Measurements from ENCODE around the gene SNED1. TPM values are rescaled to one million over a fixed set of nuclear protein-coding genes. Genes with fewer than 3 reads are reported as not detected.

Gene SNED1
- total and polyA plus RNA-seq, 2 experiments from 2014 or later = 1.5 to 2.8 TPM

- TF ChIP-seq, protein P1, sequence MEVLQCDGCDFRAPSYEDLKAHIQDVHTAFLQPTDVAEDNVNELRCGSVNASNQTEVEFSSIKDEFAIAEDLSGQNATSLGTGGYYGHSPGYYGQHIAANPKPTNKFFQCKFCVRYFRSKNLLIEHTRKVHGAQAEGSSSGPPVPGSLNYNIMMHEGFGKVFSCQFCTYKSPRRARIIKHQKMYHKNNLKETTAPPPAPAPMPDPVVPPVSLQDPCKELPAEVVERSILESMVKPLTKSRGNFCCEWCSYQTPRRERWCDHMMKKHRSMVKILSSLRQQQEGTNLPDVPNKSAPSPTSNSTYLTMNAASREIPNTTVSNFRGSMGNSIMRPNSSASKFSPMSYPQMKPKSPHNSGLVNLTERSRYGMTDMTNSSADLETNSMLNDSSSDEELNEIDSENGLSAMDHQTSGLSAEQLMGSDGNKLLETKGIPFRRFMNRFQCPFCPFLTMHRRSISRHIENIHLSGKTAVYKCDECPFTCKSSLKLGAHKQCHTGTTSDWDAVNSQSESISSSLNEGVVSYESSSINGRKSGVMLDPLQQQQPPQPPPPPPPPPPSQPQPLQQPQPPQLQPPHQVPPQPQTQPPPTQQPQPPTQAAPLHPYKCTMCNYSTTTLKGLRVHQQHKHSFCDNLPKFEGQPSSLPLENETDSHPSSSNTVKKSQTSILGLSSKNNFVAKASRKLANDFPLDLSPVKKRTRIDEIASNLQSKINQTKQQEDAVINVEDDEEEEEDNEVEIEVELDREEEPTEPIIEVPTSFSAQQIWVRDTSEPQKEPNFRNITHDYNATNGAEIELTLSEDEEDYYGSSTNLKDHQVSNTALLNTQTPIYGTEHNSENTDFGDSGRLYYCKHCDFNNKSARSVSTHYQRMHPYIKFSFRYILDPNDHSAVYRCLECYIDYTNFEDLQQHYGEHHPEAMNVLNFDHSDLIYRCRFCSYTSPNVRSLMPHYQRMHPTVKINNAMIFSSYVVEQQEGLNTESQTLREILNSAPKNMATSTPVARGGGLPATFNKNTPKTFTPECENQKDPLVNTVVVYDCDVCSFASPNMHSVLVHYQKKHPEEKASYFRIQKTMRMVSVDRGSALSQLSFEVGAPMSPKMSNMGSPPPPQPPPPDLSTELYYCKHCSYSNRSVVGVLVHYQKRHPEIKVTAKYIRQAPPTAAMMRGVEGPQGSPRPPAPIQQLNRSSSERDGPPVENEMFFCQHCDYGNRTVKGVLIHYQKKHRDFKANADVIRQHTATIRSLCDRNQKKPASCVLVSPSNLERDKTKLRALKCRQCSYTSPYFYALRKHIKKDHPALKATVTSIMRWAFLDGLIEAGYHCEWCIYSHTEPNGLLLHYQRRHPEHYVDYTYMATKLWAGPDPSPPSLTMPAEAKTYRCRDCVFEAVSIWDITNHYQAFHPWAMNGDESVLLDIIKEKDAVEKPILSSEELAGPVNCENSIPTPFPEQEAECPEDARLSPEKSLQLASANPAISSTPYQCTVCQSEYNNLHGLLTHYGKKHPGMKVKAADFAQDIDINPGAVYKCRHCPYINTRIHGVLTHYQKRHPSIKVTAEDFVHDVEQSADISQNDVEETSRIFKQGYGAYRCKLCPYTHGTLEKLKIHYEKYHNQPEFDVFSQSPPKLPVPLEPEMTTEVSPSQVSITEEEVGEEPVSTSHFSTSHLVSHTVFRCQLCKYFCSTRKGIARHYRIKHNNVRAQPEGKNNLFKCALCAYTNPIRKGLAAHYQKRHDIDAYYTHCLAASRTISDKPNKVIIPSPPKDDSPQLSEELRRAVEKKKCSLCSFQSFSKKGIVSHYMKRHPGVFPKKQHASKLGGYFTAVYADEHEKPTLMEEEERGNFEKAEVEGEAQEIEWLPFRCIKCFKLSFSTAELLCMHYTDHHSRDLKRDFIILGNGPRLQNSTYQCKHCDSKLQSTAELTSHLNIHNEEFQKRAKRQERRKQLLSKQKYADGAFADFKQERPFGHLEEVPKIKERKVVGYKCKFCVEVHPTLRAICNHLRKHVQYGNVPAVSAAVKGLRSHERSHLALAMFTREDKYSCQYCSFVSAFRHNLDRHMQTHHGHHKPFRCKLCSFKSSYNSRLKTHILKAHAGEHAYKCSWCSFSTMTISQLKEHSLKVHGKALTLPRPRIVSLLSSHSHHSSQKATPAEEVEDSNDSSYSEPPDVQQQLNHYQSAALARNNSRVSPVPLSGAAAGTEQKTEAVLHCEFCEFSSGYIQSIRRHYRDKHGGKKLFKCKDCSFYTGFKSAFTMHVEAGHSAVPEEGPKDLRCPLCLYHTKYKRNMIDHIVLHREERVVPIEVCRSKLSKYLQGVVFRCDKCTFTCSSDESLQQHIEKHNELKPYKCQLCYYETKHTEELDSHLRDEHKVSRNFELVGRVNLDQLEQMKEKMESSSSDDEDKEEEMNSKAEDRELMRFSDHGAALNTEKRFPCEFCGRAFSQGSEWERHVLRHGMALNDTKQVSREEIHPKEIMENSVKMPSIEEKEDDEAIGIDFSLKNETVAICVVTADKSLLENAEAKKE (CRISPR knock-in tag; IDR thresholded peaks at IDR 0.05) = no peak
- TF ChIP-seq EZH2phosphoT487 (IDR thresholded peaks at IDR 0.05; ENCODE audit: unreplicated experiment) = no peak
Observed at GRCh38 chr2:241135737-241136136, 137.3 kb downstream of the SNED1 start (continued).

DNA sequence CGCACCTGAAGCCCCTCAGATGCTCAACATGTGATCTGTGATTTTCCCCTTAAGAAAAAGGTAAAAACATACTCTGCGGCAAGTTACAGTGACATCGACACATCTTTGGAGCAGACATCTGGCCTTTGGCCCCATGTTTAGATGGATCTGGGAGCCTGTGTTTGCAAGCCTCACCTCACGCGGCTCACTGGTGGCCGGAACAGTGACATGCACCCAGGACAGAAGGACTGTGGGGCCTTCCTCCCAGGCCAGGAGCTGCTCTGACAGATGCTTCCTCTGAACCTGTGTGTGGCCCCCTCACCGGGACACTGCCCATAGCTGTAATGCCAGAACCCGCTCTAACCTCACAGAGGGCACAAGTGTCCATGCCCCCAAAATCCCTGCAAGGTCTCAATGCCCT lies 137.8 kb downstream of the SNED1 start:
- H3K4me2 ChIP-seq = no peak overlapping the region
- Mint-ChIP-seq H3K36me3 (ENCODE audit: low read depth) (peaks cover 57% of the 10 kb centered on the region), H3K9me3 (no peaks in the 10 kb centered on the region), H3K4me3 (no peak overlapping the region), H3K27ac (no peak overlapping the region), H3K27me3 (ENCODE audit: insufficient read depth, low read depth, poor library complexity) (no peaks in the 10 kb centered on the region), H3K4me1 (no peaks in the 10 kb centered on the region)
- no peaks in the 10 kb centered on the region for H3K79me2 ChIP-seq (replicated peaks; ENCODE audit: insufficient read depth)
- peaks cover 17% of the 10 kb centered on the region for H3K36me3 ChIP-seq (ENCODE audit: insufficient read depth)
- DNase-seq (ENCODE audit: low spot score) (no peak), ATAC-seq (no peak)
- no peaks in the 10 kb centered on the region for H3K4me1 ChIP-seq (ENCODE audit: insufficient read depth)
- no peaks in the 10 kb centered on the region for H4K20me1 ChIP-seq (replicated peaks; ENCODE audit: insufficient read depth)
- H2AFZ ChIP-seq = no peak overlapping the region
- H3K27ac ChIP-seq (ENCODE audit: low read depth) = no peak overlapping the region
- TF ChIP-seq CREB1 (CRISPR knock-in tag; IDR thresholded peaks at IDR 0.05; ENCODE audit: low read depth) (no peak), ZNF114 (CRISPR knock-in tag; IDR thresholded peaks at IDR 0.05) (no peak), NANOG (IDR thresholded peaks at IDR 0.05; ENCODE audit: borderline replicate concordance) (no peak), STAT1 (IDR thresholded peaks at IDR 0.05; ENCODE audit: unreplicated experiment) (no peak), REST (IDR thresholded peaks at IDR 0.05; ENCODE audit: unreplicated experiment) (no peak)
- TF ChIP-seq, protein P2, sequence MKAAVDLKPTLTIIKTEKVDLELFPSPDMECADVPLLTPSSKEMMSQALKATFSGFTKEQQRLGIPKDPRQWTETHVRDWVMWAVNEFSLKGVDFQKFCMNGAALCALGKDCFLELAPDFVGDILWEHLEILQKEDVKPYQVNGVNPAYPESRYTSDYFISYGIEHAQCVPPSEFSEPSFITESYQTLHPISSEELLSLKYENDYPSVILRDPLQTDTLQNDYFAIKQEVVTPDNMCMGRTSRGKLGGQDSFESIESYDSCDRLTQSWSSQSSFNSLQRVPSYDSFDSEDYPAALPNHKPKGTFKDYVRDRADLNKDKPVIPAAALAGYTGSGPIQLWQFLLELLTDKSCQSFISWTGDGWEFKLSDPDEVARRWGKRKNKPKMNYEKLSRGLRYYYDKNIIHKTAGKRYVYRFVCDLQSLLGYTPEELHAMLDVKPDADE (IDR thresholded peaks at IDR 0.05) = no peak
- H3F3A ChIP-seq (replicated peaks; ENCODE audit: low read depth) = no peaks in the 10 kb centered on the region
- no peaks in the 10 kb centered on the region for H3K27me3 ChIP-seq (ENCODE audit: insufficient read depth)
- H3K9me2 ChIP-seq (ENCODE audit: insufficient read depth) = no peaks in the 10 kb centered on the region
- H3K4me3 ChIP-seq = no peak overlapping the region

All from GM23338 (cell line).